ENCODE results near the gene DNAH8.
A peak's percentile ranks its signal among the peaks of the same experiment; 100 is the strongest.

Gene DNAH8

DNA sequence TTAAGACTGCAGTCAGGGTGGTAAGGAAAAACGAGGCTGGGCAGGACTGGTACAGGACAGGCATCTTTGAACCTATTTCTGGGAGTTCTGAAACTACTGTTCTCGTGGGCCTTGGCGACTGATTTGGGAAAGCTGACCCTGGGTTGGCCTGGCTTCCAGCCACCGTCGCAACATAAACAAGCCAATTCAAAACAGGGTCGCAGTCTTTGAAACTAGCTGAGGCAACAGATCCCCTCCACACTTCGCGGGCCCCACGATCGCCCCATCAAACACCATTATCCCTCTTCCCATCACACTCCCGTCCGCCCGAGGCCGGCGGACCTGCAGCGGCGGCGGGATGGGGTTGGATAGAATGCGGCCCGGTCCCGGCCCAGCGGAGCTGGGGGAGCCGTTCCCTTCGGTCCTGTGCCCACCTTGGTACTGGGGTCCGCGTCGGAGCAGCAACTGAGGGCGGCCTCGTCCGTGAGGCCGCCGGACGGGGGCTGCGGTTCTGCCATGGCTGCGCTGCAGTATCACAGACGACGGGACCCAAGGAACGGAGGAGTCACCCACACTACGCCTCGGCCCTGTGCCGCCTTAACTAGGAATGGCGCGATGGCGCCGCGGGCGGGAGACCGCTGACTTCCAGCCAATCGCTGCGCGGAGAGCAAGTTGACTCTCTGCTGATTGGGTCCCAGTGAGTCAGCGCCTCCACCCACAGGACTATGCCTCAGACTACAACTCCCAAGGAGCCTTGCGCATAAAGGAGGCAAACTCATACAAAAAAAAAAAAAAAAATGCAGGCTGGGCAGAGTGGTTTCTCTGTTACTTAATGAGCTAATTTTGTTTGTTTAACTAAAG is 12.3 kb upstream of the DNAH8 start, which contains the start of gene GLO1:
Gene GLO1, minus strand, starts transcription at position 588 of the 840 bp plus-strand sequence. Its CDS starts 91 bp downstream, at position 497.
- DNase-seq (ENCODE audit: low spot score), result peak; percentile 97

DNA sequence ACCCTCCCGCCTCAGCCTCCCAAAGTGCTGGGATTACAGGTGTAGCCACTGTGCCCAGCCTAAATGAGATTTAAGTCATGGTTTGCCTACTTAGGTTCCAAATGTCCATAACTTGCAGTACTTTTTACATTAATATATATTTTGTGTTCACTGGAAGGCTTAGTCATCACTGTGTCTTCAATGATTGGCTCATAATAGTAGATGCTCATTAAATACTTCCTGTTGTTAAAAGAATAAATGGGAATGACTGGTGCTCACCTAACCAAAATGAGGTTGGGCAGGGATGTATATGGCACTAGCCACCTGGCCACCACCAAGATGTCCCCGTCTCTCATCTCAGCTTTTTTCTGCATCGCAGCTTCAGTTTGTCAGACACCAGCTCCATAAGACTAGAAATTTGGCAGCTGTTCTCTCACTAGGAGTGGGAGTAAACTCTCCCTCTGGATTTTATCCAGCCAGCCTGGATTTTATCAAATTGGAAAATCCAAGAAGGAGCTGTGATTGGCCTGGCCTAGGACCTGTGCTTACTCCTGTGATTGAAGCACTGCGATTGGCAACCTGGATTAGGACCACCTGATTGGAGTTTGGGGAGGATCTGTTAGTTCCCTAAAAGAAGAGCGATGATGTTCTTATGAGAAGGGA is 11.0 kb upstream of the DNAH8 start:
- DNase-seq (ENCODE audit: low spot score), result no peak

DNA sequence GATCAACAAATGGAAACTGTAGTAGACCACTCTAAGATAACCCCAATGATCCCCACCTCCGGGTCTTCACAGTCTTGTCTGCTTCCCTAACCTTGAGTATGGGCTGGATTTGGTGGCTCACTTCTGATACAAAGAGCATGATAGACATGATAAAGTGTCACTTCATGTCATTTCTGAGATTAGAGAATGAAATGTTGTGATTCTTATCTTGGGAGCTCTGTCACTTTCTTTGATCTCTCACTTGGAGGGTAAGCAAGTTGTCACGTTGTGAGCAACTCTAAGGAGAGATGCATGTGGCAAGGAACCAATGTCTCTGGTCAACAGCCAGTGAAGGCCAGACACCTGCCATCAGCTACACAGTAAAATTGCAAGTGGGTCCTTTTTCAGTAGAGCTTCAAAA is 9.2 kb upstream of the DNAH8 start:
- no peak for DNase-seq (ENCODE audit: low spot score)

DNA sequence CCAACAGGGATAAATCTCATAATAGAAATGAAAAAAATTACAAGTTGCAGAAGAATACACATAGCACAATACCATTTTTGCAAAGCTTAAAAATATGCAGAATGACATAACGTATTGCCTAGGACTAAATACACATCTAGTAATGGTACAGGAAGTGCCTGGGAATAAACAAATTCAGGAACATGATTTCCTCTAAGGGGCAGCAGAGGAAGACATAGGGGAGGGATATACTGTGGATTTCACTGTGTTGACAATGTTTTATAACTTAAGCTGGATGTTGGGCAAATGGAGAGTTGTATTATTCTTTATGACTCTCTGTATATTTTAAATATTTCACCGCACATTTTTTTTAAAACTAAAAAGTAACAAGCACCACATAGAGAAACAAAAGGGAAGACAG is 6.6 kb upstream of the DNAH8 start:
- no peak for DNase-seq (ENCODE audit: low spot score)

DNA sequence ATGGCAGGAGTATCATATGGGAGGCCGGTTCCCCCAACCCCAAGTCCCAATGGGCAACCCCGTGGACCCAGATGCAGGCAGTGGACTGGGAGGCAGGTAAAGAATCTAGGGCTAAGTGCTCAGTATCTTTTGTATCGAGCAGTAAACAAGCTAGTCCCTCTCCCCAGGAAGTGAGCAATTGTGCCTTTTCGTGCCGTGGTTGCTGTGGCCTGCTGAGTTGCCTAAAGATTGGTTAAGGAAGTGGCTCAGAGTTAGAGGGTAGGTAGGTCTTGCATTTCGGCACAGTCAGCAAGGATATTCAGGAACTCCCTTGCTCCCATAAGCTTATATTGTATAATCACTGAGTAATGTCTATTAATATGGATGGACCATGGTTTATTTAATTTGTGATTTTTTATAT is 1.3 kb upstream of the DNAH8 start:
- no peak for DNase-seq (ENCODE audit: low spot score)

DNA sequence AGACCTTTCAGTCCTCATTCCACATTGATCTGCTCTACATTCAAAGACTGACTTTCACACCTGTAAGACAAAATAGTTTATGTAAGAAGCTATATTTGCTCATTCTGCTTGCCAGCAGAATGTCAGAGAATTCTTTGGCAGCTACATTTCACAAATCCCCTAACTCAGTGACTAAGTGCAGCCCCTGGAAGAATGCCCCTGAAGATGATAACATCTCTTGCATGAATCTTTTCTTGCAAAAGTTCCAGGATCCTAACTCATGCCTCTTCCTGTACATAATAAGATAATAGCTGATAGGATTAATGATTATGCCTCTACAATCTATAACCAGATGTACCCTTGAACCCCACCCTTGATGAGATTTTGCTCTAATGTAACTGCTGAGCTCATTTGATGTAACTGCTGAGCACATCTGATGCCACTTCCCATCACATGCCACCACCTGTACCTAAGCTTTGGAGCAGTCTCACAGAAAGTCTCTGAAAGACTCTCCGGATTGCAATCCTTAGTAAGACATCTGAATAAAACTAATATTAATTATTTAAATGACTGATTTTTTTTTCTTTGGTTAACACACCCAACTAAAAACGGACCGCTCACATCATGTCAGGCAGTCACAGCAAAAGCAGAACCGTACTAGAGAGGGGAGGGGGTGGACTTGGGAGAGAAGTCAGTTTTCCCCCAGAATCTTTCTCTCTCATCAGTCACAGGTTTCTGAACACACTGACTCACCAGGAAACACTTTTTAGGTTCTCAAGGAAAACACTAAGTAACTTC is 684 bp upstream of the DNAH8 start:
- DNase-seq (ENCODE audit: low spot score), result no peak

DNA sequence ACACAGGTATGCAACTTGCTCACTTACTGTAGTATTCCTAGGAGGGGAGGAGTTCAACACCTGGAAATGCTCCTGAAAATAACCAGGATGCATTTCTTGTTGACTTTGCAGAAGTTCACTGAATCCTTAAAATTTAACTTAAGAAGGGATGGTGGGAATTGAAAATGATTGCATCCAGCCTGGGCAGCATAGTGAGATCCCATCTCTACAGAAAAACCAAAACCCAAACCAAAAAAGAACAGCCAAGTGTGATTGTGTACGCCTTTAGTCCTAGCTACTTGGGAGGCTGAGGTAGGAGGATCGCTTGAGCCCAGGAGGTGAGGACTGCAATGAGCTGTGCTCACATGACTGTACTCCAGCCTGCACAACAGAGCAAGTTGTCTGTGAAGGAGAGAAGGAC is 1.7 kb downstream of the DNAH8 start:
- DNase-seq (ENCODE audit: low spot score), result no peak

DNA sequence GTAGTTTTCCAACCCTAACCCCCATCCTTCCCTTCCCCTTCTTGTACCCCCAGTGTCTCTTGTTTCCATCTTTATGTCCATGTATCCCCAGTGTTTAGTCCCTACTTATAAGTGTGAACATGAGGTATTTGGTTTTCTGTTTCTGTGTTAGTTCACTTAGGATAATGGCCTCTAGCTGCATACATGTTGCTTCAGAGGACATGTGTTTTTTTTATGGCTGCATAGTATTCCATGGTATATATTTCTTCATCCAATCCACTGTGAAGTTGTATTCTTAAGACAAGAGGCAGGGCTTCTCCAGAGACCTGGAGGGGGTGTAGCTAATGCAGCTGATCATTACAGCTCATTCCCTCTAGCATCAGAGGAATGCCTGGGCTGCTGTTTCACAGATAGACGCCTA is 4.2 kb downstream of the DNAH8 start:
- no peak for DNase-seq (ENCODE audit: low spot score)

DNA sequence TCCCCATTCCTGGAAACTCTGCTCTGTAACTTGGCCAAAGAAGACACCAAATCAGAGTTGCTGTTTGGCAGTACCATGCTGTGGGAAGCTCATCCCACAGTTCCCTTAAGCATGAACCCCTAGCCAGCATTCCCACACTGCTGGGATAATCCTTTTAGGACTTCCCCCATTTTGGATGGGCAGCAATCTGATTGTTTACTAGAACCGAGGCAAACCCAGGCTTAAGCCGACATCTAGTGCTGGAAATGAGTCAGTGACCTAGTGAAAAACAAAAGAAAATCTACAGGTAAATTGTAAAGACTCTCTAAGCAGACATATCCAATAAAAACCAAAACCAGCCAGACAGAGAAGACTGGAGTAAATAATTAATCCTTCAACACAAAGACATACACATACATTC is 5.2 kb downstream of the DNAH8 start:
- DNase-seq (ENCODE audit: low spot score), result peak; percentile 20

DNA sequence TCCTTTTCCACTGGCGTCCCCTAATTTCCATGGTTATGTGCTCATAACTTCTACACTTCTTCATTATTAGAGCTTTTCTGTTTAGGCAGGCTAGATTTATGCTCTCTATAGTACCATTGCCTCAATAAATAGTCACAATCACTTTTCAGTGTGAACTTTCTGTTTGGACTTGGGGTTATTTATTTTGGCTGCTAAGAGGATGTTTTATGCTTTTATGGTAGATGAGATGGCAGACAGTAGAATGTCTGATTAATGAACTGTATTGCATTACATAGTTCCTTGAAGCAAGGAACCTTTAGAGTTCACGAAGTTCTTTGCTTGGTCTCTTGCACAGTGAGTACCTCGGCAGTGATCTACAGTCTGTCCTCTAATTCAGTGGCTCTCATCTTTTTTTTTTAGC is 6.9 kb downstream of the DNAH8 start:
- no peak for DNase-seq (ENCODE audit: low spot score)

DNA sequence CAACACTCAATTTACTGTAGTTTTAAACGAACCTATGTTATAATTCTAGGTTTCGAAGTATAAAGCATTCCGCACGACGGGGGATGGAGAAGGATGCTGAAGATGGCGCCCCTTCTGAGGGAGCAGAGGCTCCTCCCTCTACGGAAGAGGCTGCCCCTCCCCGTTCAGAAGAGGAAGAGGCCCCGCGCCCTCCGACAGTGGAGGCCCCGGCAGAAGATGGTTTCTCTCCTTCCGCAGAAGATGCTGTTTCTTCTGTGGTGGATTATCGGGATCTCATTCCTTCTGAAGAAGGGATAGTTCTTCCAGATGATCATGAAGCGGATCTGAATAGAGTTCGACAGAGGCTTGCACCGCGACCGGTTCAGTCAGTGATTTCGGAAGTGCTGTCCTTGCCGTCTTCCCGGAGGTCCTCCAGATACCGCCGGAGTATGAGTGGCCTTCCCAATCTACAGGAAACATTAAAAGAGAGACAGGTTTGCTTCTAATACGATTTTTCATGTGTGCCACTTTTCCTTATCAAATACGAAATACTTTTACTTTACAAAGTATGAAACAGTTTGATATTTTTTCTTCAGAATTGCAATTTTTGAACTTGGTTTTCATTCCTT is 7.7 kb downstream of the DNAH8 start:
- DNase-seq (ENCODE audit: low spot score), result no peak

DNA sequence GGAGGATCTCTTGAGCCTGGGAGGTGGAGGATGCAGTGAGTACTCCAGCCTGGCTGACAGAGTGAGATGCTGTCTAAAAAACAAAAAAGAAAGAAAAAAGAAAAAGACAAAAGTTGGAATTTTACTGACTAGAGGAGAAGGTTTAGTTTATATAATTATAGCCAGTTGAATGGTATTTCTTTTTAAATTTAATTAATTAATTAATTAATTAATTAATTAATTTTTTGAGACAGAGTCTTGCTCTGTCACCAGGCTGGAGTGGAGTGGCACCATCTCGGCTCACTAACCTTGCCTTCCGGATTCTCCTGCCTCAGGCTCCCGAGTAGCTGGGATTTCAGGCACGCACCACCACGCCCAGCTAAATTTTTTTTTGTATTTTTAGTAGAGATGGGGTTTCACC is 8.7 kb downstream of the DNAH8 start:
- no peak for DNase-seq (ENCODE audit: low spot score)

DNA sequence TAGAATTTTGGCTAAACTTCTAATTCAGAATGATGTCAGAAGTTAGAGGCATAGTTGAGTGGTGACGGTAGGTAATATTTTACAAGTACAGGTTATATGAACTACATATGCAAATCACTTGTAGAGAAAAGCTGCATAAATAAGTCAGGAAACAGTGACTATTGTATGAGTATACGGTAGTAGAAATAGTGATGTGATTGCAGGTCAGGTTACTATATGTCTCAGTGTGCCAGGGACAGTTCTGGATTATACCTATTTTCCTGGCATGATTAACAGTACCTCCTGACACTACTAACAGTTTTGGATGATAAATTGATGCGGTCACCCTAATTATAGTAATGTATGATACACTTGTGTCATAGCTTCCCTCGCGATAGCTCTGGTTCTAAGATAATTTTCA is 9.2 kb downstream of the DNAH8 start:
- no peak for DNase-seq (ENCODE audit: low spot score)

DNA sequence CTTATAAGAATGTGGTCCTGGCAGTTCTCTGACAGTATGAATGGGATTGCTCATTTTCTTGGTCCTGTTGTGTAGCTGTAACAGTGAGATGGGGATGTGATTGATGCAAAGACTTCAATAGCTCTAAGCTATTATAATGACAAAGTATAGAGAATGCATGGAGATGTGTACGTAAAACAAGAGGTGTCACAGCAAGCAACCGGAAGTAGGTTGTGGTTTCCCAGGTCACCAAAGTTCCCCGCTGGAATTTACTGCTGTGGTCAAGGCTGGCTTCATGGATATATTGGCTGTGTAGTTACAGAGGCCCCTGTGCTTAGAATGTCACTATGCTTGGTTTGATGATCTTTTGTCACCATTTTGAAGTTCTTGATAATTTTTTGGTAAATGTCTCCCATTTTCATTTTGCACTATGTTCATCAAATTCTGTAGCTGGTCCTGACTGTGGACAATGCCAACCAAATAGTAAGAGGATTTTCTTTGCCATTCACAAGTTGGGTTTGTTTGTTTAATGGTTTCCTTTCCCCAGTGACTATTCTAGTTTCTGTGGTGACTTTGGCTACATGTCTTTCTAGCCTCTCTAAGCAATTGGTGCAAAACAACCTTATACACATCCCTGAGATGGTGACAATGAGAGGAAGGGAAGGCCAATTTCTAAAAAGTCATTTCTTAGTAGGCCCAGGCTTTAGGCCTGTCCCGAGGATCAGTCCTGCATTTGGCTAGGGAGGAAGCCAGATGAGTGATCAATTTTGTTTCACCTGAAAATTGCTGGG is 10.5 kb downstream of the DNAH8 start:
- DNase-seq (ENCODE audit: low spot score), result no peak

DNA sequence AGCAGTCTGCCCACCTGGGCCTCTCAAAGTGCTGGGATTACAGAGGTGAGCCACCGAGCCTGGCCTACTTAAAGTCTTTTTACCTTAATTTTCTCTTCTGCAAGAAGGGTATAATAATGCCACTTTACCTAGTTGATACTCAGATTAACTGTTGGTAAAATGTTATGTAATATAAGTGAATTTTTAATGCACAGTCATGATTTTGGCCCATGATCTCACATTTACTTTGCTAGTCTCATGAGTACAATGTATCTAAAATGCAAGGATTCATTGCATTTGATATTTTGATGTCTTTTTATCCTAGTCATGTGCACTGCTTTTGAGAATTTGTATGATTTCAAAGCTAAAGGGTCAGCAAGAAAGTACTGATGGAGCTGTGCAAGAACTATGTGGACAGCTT is 13.1 kb downstream of the DNAH8 start:
- no peak for DNase-seq (ENCODE audit: low spot score)

DNA sequence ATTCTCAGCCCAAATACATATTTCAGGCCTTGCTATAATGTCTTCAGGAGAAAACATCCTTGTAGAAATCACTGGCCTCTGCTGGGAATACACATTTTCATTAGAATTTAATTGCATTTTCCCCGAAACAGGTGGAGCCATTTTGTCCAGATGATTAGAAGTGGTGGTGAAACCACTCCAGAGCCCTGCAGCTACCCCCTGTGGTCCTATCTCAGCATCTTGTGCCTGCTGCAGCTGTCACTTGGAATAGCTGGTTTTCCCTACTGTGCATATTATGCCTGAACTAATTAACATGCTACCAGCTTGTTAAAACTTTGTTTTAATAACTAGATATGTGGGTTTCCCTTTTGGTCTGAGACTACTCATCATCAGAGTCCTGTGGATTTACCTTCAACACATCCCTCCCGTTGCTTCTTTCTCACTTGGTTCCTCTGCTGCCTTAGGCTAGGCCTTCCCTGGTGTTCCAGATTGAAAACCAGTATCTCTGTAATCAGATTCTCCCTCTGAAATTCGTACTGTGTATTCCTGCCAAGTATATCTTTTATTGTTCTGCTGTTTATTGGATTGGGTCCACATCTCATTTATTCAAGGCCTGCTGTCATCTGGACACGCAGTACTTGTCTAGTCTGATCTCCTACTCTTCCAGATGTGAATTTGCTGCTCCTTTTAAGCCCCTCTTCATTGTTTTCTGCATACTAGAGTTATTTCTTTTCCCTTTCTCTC is 15.2 kb downstream of the DNAH8 start:
- no peak for DNase-seq (ENCODE audit: low spot score)

DNA sequence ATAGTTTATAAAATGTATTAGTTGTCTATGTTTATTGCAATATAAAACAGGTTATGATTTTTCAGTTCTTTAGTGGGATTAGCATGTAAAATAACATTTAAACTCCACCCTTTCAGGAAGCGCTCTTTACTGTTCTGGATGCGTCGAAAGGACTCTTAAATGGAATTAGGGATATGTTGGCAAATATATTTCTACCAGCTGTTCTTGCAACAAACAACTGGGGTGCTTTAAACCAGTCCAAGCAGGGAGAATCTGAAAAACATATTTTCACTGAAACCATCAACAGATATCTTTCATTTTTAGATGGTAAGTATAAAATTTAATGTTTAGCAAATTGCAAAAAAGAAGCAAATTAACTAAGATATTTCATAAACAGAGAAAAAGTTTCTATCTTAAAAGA is 21.8 kb downstream of the DNAH8 start:
- no peak for DNase-seq (ENCODE audit: low spot score)

DNA sequence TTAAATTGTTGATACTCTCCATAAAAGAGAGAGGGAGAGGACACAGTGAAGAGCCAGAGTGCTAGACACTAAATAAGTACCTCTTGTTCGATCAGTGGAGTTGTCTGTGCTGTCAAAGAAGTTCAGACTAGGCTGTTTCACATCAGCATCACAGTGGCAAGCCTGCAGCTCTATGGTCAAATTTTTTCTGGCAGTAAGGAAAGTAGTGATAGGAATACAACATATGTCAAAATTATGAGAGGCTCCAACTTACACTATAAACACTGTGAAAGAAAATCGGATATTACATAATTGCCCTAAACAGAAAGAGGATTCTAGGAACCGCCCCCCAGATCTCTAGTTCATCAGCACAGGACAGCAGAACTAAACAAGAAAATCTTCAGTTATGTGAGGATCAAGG is 23.1 kb downstream of the DNAH8 start:
- no peak for DNase-seq (ENCODE audit: low spot score)

DNA sequence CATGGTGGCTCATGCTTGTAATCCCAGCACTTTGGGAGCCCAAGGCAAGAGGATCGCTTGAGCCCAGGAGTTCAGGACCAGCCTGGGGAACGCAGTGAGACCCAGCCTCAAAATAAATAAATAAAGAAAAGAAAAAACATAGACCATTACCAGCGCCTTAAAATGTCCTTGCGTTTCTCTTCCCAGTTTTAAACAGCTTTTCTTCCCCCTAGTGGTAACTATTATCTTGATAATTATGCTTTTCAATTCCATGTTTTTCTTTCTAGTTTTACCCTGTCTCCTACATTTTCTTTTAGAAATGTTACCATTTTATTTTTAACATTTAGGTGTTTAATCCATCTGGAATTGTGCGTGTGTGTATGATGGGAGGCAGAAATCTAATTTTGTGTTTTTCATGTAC is 24.4 kb downstream of the DNAH8 start:
- no peak for DNase-seq (ENCODE audit: low spot score)

DNA sequence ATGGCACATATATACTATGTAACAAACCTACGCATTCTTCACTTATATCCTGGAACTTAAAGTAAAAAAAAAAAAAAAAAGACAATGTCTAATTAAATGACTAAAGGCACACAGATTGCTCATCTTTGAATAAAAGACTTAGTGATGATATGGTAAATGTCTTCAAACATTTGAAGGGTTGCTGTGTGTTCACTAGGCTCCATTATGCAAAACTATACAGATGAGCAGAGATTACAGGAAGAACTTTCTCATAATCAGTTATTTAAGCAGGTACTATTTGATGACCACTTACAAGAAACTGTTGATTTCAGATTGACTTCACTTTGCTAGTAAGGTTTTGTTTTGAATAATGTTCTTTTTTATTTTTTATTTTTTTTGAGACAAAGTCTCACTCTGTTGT is 34.4 kb downstream of the DNAH8 start:
- no peak for DNase-seq (ENCODE audit: low spot score)

DNA sequence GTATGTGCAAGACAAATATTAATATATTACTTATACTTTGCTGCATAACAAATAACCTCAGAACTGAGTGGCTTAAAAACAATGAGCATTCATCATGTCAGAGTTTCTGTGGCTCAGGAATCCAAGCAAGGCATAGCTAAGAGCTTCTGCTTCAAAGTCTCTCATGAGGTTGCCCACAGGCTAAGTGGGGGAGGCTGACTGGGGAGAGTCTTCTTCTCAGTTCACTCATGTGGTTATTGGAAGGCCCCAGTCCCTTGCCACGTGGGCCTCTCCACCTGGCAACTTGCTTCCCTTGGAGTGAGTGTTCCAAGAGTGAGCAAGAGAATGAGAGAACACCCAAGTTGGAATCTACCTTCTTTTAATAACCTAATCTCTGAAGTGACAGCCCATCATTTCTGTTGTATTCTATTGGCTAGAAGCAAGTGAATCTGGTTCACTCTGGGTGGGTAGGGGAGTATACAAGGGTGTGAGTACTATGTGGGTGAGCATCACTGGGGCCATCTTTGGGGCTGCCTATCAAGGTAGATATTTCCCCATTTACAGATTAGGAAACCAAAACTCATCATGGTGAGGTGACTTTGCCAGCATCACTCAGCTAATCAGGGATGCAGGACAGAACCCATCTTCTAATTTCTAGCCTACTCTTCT is 36.0 kb downstream of the DNAH8 start:
- DNase-seq (ENCODE audit: low spot score), result no peak

Measured in LoVo (cell line).